ENCODE results near the gene UQCR10. TPM values are rescaled to one million over a fixed set of nuclear protein-coding genes. Genes with fewer than 3 reads are reported as not detected.

The UQCR10 gene
- total RNA-seq, 1 donor from 2014 or later, result 65.8 TPM

DNA sequence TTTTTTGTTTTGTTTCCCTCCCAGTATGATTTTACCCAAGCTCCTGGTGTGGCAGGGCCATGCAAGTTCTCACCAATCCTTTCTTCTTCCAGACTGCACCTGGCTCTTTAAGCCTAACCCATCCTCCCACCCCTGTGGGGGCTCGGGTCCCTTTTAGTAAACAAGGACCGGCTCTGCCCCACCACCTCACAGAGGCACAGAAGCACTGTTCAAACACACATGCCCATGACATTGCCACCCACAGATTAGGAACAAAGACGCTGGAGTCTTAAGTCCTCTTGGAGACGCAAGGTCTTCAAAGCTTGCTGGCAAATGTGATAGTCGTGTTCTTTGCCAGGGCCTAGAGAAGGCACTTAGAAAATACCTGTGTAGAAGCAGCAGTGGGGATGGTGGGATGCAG lies 18.9 kb downstream of the UQCR10 start:
- Histone ChIP-seq H3K4me3 (no peak overlapping the region), H3K36me3 (peaks cover 0 to 30% of the 10 kb centered on the region in 2 donors), H3K27me3 (no peaks in the 10 kb centered on the region), H3K9me3 (no peaks in the 10 kb centered on the region), H3K4me1 (peaks cover 30% of the 10 kb centered on the region), H3K27ac (no peak overlapping the region)
- no peak for TF ChIP-seq POLR2A (IDR thresholded peaks at IDR 0.05)
- TF ChIP-seq POLR2AphosphoS5 (IDR thresholded peaks at IDR 0.05; ENCODE audit: insufficient read depth in 1 of 2, low read depth in 1 of 2), result no peak
- TF ChIP-seq, protein P1, sequence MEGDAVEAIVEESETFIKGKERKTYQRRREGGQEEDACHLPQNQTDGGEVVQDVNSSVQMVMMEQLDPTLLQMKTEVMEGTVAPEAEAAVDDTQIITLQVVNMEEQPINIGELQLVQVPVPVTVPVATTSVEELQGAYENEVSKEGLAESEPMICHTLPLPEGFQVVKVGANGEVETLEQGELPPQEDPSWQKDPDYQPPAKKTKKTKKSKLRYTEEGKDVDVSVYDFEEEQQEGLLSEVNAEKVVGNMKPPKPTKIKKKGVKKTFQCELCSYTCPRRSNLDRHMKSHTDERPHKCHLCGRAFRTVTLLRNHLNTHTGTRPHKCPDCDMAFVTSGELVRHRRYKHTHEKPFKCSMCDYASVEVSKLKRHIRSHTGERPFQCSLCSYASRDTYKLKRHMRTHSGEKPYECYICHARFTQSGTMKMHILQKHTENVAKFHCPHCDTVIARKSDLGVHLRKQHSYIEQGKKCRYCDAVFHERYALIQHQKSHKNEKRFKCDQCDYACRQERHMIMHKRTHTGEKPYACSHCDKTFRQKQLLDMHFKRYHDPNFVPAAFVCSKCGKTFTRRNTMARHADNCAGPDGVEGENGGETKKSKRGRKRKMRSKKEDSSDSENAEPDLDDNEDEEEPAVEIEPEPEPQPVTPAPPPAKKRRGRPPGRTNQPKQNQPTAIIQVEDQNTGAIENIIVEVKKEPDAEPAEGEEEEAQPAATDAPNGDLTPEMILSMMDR (IDR thresholded peaks at IDR 0.05), result no peak
- intact Hi-C loops (cut with DNase I), result no loop called here
- DNase-seq (ENCODE audit: extremely low spot score in 2 of 2), result no peak

DNA sequence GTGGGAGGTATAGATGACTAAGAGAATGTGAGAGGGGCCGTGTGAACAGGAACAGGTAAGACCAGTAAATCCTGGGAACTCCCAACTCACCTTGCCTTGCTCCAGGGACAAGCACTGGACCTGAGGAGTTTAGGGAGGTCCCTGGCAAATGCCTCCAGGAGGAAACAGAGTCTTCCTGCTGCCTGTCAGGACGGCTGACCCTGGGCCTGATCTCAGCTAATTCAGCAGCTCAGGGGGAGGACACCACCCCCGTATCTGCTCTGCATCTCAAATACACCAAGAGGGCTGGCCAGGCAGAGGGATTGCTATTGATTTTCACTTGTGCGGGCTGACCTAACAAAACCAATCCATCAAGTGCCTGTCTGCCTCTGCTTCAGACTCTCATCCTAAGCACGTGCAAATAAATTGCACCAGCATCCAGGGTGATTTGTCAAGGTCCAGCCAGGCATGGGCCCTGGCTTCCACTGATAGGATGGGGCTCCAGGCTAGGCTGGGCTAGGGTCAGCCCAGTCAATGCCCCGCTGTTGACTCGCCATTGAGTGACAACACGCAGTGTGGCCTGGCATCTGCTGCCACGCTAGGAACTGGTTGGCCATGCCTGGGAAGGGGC lies 20.3 kb downstream of the UQCR10 start:
- Histone ChIP-seq H3K36me3 (peaks cover 0 to 45% of the 10 kb centered on the region in 2 donors), H3K27me3 (no peaks in the 10 kb centered on the region), H3K4me1 (peaks cover 15% of the 10 kb centered on the region), H3K4me3 (no peak overlapping the region), H3K27ac (no peak overlapping the region), H3K9me3 (no peaks in the 10 kb centered on the region)
- no peak for DNase-seq (ENCODE audit: extremely low spot score in 2 of 2)
- TF ChIP-seq POLR2A (IDR thresholded peaks at IDR 0.05), result no peak
- intact Hi-C loops (cut with DNase I), result no loop called here

DNA sequence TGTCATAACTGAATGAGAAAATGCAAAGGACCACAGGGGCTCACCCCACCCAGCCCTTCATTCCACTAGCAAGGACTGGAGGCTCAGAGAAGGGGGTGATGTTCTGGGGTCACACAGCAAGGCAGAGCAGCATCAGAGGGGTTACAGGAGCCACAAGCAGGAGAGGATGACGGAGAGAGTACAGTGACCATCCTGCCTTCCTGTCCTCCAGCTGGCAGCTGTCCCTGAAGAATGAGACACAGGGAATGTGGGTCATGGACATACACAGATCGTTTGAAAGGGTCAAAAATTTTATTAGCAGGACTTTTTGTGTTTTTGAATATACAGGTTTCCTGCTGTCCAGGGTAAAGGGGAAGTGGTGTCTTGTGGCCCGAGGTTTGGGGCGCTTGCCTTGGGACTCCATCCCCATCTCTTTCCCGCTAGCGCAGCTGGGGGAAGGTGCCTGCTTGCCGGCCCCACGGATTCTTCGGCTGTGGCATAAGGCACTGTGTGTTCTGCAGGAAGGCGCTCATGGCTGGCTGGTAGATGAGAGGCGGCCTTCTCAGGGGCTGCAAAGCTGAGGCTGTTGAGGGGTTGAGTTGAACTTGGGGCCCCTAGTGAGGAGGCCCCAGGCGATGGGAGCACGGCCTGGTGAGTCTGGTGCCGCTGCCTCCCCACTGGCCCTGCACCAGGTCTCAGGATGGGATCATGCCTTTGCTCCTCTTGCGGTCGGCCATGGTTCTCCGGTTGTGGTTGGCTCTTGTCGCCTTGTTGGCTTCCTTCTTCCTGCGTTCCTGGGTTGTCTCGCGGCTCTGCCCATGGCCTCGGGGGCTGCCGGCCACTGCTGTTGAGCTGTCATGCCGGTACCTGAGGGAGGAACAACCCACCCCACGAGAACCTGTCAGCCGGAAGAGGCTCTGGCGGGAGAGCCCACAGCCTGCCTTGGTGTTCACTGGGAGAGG lies 21.4 kb downstream of the UQCR10 start:
- intact Hi-C loops (cut with DNase I), result no loop called here
- H3K27me3 ChIP-seq, result no peaks in the 10 kb centered on the region
- no peak overlapping the region for H3K27ac ChIP-seq
- peaks cover 0 to 56% of the 10 kb centered on the region in 2 donors for H3K36me3 ChIP-seq
- no peaks in the 10 kb centered on the region for H3K9me3 ChIP-seq
- H3K4me1 ChIP-seq, result peaks cover 15% of the 10 kb centered on the region
- H3K4me3 ChIP-seq, result no peak overlapping the region
- TF ChIP-seq POLR2AphosphoS5 (IDR thresholded peaks at IDR 0.05; ENCODE audit: insufficient read depth in 1 of 2, low read depth in 1 of 2) (no peak), POLR2A (IDR thresholded peaks at IDR 0.05) (no peak)
- TF ChIP-seq, protein P1 (IDR thresholded peaks at IDR 0.05), result no peak
- DNase-seq (ENCODE audit: extremely low spot score in 2 of 2), result no peak

DNA sequence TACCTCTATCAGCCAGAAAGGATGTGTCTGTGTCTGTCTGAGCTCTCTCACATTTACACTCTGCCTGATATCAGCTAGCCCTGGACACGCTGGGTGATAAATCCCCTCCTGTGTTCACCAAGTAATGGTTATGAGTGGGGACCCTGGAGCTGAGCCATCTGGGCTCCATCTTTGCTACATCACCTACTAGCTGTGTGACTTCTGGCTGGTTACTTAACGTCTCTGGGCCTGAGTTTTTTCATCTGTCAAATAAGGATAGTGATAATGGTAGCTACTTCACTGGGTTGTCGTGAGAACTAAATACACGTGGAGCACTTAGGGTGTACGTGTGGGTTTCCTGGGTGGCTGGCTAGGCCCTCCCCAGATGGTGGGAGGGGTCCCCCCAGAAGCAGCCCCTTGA lies 22.9 kb downstream of the UQCR10 start:
- no peak for DNase-seq (ENCODE audit: extremely low spot score in 2 of 2)
- intact Hi-C loops (cut with DNase I), result no loop called here
- Histone ChIP-seq H3K36me3 (peaks cover 0 to 58% of the 10 kb centered on the region in 2 donors), H3K27me3 (no peaks in the 10 kb centered on the region), H3K27ac (no peak overlapping the region), H3K4me3 (no peak overlapping the region), H3K4me1 (peaks cover 4% of the 10 kb centered on the region), H3K9me3 (no peaks in the 10 kb centered on the region)
- TF ChIP-seq POLR2AphosphoS5 (IDR thresholded peaks at IDR 0.05; ENCODE audit: insufficient read depth in 1 of 2, low read depth in 1 of 2), result no peak
- TF ChIP-seq, protein P1 (IDR thresholded peaks at IDR 0.05), result no peak

DNA sequence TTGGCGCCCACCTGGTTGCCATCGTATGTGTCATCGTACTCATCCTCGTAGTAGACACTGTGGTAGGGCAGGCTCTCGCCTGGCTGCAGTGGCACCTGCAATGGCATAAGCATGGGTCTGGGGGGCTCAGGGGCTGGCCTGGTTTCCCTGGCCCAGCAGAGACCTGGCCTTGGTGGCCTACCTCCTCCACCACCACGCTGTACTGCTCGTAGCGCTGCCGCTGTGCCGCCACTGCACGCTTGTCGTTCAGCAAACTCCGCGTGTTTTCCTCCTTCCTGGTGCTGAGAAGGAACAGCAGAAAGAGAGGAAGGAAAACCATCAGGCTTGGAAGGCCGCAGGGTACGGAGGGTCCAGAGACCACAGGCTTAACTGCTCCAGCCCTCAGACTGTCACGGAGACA lies 26.2 kb downstream of the UQCR10 start:
- Histone ChIP-seq H3K9me3 (no peaks in the 10 kb centered on the region), H3K27ac (no peak overlapping the region), H3K4me3 (no peak overlapping the region), H3K36me3 (peaks cover 0 to 60% of the 10 kb centered on the region in 2 donors), H3K27me3 (no peaks in the 10 kb centered on the region), H3K4me1 (peaks cover 15% of the 10 kb centered on the region)
- intact Hi-C loops (cut with DNase I), result no loop called here
- no peak for TF ChIP-seq POLR2AphosphoS5 (IDR thresholded peaks at IDR 0.05; ENCODE audit: insufficient read depth in 1 of 2, low read depth in 1 of 2)
- TF ChIP-seq, protein P1 (IDR thresholded peaks at IDR 0.05), result no peak
- TF ChIP-seq POLR2A (IDR thresholded peaks at IDR 0.05), result no peak
- no peak for DNase-seq (ENCODE audit: extremely low spot score in 2 of 2)
